Chondrocyte (in vitro differentiated cells): ENCODE results near the gene OCSTAMP. TPM values are rescaled to one million over a fixed set of nuclear protein-coding genes. Genes with fewer than 3 reads are reported as not detected.

Experiments used
- DNase-seq: peaks from one replicate; pipeline ENCODE4 v3.0.0; 2021; ENCODE audit warnings: mixed read lengths, low spot score
- H3K27ac Mint-ChIP-seq: one replicate; pipeline ENCODE4 v1.8.0; 2021; ENCODE audit warnings: mild to moderate bottlenecking, moderate library complexity, mixed read lengths; ENCODE audit not compliant: unreplicated experiment
- H3K27me3 Mint-ChIP-seq: 2 replicates; pipeline ENCODE4 v1.8.0; 2021; ENCODE audit warnings: low read depth, mixed read lengths
- H3K36me3 Mint-ChIP-seq: 2 replicates; pipeline ENCODE4 v1.8.0; 2021; ENCODE audit warnings: low read depth, mixed read lengths
- H3K4me1 Mint-ChIP-seq: 2 replicates; pipeline ENCODE4 v1.8.0; 2021; ENCODE audit warnings: low read depth, mild to moderate bottlenecking, mixed read lengths
- H3K4me3 Mint-ChIP-seq: one replicate; pipeline ENCODE4 v1.8.0; 2021; ENCODE audit warnings: mild to moderate bottlenecking, moderate library complexity, mixed read lengths; ENCODE audit not compliant: unreplicated experiment
- H3K9me3 Mint-ChIP-seq: 2 replicates; pipeline ENCODE4 v1.8.0; 2021; ENCODE audit warnings: low read depth, mixed read lengths
- total RNA-seq: library from RNA; stranded (reverse); gene quantifications from 3 replicates; pipeline ENCODE4 v1.2.1, GENCODE V29; 2021
- TF ChIP-seq, protein P1 (sequence below): fragments of 200-600 bp; sonication (generic); IDR thresholded peaks from 2 replicates; pipeline ENCODE4 v1.5.0; 2021; ENCODE audit warnings: antibody characterized with exemption, mild to moderate bottlenecking, moderate library complexity

The OCSTAMP gene
- total RNA-seq, 1 donor from 2014 or later, result not detected

DNA sequence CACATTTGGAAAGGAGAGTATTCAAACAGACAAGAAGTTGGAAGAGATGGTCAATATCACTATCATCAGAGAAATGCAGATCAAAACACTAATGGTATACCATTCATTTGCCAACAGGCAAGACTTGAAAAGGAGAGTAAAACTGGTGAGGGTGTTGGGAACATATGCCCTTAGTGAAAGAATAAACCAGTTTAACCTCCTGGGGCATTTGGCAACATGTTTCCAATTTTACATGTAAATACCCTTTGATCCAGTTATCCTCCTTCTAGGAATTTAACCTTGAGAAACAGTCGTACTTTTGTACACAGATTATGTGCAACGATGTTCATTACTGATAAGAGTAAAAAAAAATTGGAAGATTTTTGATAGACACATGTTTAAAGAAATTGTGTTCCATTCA lies 34.1 kb upstream of the OCSTAMP start:
- no peak for DNase-seq
- H3K4me1 Mint-ChIP-seq, result no peaks in the 10 kb centered on the region
- H3K9me3 Mint-ChIP-seq, result no peaks in the 10 kb centered on the region
- H3K36me3 Mint-ChIP-seq, result peaks cover 1% of the 10 kb centered on the region
- no peak overlapping the region for H3K27ac Mint-ChIP-seq
- TF ChIP-seq, protein P1, sequence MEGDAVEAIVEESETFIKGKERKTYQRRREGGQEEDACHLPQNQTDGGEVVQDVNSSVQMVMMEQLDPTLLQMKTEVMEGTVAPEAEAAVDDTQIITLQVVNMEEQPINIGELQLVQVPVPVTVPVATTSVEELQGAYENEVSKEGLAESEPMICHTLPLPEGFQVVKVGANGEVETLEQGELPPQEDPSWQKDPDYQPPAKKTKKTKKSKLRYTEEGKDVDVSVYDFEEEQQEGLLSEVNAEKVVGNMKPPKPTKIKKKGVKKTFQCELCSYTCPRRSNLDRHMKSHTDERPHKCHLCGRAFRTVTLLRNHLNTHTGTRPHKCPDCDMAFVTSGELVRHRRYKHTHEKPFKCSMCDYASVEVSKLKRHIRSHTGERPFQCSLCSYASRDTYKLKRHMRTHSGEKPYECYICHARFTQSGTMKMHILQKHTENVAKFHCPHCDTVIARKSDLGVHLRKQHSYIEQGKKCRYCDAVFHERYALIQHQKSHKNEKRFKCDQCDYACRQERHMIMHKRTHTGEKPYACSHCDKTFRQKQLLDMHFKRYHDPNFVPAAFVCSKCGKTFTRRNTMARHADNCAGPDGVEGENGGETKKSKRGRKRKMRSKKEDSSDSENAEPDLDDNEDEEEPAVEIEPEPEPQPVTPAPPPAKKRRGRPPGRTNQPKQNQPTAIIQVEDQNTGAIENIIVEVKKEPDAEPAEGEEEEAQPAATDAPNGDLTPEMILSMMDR, result no peak
- H3K27me3 Mint-ChIP-seq, result peaks cover 3% of the 10 kb centered on the region
- no peak overlapping the region for H3K4me3 Mint-ChIP-seq

DNA sequence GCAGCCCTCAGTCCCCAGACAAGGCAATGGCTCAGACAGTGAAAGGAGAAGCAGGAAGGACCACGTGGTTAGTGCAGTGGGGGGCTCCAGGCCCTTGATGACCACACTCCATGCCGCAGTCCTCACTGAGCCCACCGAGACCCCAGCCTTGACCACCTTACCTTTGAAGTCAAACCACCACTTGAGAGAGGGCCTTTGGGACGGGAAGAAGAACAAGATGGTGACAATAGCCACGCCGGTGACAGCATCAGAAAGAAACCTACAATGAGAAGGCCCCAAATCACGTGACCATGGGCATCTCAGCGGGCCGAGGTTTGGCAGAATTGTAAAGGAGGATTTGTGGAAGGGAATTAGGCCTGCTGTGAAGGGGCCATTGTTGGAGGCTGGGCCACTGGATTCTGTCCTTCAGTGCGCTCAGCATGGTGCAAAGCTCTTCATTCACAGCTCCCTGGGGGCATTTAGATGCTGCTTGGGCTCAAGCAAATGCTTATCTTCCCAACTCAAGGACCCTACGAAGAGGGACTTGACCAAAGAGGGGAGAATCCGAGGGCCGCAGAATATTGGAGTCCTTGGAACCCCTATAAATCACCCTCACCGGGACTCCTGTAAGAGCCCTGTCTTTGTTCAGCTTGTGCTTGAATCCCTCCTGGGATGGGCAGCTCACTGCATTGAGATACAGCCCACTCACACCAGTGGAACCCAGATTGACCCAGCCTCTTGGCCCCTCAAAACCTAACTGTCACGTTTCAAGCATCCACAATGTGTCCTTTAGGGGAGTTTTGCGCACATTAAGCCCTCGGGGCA lies 33.2 kb upstream of the OCSTAMP start:
- TF ChIP-seq, protein P1, result no peak
- Mint-ChIP-seq H3K9me3 (no peaks in the 10 kb centered on the region), H3K36me3 (no peaks in the 10 kb centered on the region), H3K4me1 (no peaks in the 10 kb centered on the region), H3K27ac (no peak overlapping the region), H3K27me3 (no peaks in the 10 kb centered on the region), H3K4me3 (no peak overlapping the region)
- no peak for DNase-seq

DNA sequence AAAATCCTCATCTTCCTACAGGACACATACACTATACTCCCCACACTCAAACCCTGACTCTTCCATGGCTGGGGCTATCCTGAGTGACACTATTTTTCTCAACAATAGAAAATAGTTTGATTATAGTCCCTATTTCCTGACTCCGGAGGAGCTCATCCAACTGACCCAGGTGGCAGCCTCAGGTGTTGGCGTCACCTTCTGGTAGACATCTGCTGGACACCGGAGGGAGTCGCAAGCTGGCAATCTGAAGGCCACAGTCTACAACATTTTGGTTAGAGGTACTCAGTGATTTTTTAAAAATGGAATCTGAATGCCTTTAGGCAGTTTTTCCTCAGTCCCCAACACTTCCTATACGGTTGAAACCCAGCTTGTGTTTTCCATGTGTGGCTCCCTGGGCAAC lies 32.2 kb upstream of the OCSTAMP start:
- Mint-ChIP-seq H3K27me3 (no peaks in the 10 kb centered on the region), H3K27ac (no peak overlapping the region), H3K4me1 (no peaks in the 10 kb centered on the region), H3K9me3 (no peaks in the 10 kb centered on the region), H3K36me3 (no peaks in the 10 kb centered on the region), H3K4me3 (no peak overlapping the region)
- TF ChIP-seq, protein P1, result no peak
- no peak for DNase-seq

DNA sequence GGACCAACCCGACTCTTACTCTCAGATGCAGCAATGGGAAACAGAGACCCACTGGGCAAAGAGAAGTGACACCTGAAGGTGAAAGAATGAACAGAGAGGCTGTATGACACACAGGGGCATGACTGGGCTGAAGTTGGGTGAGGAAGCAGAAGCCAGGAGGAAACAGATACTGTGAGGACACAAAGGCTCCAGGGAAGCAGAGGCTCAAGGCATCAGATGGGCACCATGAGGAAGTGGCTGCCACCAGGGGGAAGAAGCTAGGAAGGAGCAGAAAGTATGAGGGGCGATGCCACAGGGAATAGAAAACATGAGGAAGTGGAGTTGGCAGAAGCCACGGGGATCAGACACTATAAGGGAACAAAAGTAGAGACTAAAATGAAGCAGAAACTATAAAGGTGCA lies 30.9 kb upstream of the OCSTAMP start:
- Mint-ChIP-seq H3K27ac (no peak overlapping the region), H3K27me3 (no peaks in the 10 kb centered on the region), H3K4me3 (no peak overlapping the region), H3K9me3 (no peaks in the 10 kb centered on the region), H3K4me1 (no peaks in the 10 kb centered on the region), H3K36me3 (no peaks in the 10 kb centered on the region)
- DNase-seq, result no peak
- TF ChIP-seq, protein P1, result peak; percentile 11

DNA sequence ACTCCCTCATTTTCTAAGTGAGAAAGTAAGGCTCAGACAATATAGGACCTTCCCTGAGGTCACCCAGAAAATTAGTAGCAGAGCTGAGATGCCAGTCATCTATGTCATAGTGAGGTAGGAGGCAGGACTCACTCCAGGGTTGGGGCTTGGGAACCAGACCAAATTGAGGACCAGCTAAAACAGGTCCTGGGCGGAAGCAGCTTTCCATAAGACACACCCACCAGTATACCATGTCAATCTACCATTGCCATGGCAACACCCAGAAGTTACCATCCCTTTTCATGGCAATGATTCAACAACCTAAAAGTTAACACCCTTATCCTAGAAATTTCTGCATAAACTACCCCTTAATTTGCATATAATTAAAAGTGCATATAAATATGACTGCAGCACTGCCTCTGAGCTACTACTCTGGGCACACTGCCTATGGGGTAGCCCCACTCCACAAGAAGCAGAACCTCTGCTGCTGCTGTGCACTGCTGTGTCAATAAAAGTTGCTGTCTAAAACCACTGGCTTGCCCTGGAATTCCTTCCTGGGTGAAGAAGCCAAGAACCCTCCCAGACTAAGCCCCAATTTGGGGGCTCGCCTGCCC lies 30.3 kb upstream of the OCSTAMP start:
- Mint-ChIP-seq H3K36me3 (no peaks in the 10 kb centered on the region), H3K9me3 (no peaks in the 10 kb centered on the region), H3K4me3 (no peak overlapping the region), H3K27me3 (no peaks in the 10 kb centered on the region), H3K27ac (no peak overlapping the region), H3K4me1 (no peaks in the 10 kb centered on the region)
- no peak for DNase-seq
- TF ChIP-seq, protein P1, result no peak
